Measurements from ENCODE around the gene DUSP10. TPM values are rescaled to one million over a fixed set of nuclear protein-coding genes. Genes with fewer than 3 reads are reported as not detected.
A peak's percentile ranks its signal among the peaks of the same experiment; 100 is the strongest.

Gene DUSP10
- total and polyA plus RNA-seq, 7 donors, result 2.5 to 19.9 (median 11.4) TPM

DNA sequence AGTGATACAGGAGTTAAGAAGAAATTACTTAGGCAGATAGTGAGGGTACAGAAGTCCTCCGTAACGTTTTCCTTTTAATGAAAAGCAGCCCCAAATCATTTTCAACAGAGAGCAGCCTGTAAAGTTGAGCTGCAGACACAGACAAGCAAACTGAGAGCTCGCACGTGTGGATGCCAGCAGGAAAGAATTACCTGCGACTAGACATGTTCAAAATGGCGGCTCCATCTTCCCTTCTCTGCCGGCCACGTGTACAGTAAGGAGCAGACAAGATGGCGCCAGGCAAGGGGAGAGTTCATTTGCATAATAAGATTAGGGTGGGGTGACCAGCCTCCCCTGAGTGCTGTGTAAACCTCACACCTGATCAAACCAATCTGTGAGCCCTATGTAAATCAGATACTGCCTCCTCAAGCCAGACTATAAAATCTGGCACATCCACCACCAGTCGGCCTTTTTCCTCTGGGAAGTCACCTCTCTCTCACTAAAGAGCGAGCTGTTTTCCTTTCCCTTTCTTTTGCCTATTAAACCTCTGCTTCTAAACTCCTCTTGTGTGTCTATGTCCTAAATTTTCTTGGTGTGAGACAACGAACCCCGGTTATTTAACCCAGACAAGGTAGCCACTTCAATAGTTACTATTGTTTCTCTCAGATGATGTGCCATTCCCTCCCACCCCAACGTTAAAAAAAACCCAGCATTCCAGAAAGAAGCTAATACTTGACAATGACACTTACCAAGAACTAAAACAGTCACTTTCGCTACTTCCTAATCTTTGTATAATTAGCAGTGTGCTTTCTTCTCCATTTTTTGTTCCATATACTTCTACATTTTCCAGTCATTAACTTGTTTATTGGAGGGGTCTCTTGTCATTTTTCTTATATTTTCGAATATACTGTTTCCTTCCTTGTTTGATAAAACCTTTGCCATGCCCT lies 27.4 kb downstream of the DUSP10 start:
- TF ChIP-seq POLR2AphosphoS5 (IDR thresholded peaks at IDR 0.05), result no peak
- no peak for TF ChIP-seq POLR2A (IDR thresholded peaks at IDR 0.05)
- TF ChIP-seq EP300 (IDR thresholded peaks at IDR 0.05), result no peak
- TF ChIP-seq, protein P1, sequence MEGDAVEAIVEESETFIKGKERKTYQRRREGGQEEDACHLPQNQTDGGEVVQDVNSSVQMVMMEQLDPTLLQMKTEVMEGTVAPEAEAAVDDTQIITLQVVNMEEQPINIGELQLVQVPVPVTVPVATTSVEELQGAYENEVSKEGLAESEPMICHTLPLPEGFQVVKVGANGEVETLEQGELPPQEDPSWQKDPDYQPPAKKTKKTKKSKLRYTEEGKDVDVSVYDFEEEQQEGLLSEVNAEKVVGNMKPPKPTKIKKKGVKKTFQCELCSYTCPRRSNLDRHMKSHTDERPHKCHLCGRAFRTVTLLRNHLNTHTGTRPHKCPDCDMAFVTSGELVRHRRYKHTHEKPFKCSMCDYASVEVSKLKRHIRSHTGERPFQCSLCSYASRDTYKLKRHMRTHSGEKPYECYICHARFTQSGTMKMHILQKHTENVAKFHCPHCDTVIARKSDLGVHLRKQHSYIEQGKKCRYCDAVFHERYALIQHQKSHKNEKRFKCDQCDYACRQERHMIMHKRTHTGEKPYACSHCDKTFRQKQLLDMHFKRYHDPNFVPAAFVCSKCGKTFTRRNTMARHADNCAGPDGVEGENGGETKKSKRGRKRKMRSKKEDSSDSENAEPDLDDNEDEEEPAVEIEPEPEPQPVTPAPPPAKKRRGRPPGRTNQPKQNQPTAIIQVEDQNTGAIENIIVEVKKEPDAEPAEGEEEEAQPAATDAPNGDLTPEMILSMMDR (IDR thresholded peaks at IDR 0.05), result no peak
- no peaks in the 10 kb centered on the region for H3K9me3 ChIP-seq
- H3K27ac ChIP-seq, result peak overlapping the region; percentile 73 to 89 (median 84)
- no peak for DNase-seq
- no peaks in the 10 kb centered on the region for H3K36me3 ChIP-seq
- no peak overlapping the region for H3K4me3 ChIP-seq
- intact Hi-C loops (cut with DNase I), result loop anchor here (5.0 kb wide), 2 partner anchors 832 to 897 kb away; no protein-coding TSS in a partner anchor
- peaks cover 0 to 98% (median 90%) of the 10 kb centered on the region in 4 donors for H3K4me1 ChIP-seq
- 86 to 89% methylated on average over 16 of the region's 16 CpGs for WGBS, 2 donors
- no peaks in the 10 kb centered on the region for H3K27me3 ChIP-seq

DNA sequence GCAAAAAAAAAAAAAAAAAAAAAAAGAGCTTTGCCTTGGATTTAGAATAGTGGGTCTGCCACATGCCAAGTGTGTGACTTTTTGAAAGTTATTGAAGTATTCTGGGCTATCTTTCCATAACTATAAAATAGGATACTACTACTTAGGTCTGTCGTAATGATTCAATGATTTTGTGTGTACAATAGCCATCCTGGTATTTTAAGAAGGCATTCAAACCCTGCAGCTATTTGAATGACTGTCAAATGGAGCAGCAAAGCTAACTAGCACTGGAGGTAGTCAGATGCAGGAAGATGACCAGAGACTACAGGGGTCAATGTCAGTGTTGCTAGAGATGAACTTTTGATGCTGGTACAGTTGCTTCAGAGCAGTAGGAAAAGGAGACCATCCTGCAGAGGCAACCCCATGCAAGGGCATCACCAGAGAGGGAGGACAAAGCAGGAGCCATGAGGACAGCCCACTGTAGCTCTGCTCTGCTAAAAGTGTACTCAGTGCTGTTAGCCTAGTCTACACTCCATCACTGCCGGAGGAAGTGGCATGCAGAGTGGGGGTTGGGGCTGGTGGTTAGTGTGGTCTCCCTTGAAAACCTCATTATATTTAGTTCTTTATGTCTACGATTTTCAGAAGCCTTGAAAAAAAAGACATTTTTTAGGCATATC lies 29.0 kb downstream of the DUSP10 start:
- intact Hi-C loops (cut with DNase I), result no loop called here
- Histone ChIP-seq H3K27me3 (no peaks in the 10 kb centered on the region), H3K4me1 (peaks cover 0 to 98% (median 90%) of the 10 kb centered on the region in 4 donors), H3K36me3 (no peaks in the 10 kb centered on the region), H3K4me3 (no peak overlapping the region), H3K9me3 (no peaks in the 10 kb centered on the region), H3K27ac (peak overlapping the region in 3 of 4 donors; percentile 84 to 89 (median 85))
- TF ChIP-seq POLR2AphosphoS5 (IDR thresholded peaks at IDR 0.05) (no peak), EP300 (IDR thresholded peaks at IDR 0.05) (no peak), POLR2A (IDR thresholded peaks at IDR 0.05) (no peak)
- TF ChIP-seq, protein P1 (IDR thresholded peaks at IDR 0.05), result no peak
- no peak for DNase-seq
- WGBS, 2 donors, result 62 to 78% methylated on average over 3 of the region's 3 CpGs

DNA sequence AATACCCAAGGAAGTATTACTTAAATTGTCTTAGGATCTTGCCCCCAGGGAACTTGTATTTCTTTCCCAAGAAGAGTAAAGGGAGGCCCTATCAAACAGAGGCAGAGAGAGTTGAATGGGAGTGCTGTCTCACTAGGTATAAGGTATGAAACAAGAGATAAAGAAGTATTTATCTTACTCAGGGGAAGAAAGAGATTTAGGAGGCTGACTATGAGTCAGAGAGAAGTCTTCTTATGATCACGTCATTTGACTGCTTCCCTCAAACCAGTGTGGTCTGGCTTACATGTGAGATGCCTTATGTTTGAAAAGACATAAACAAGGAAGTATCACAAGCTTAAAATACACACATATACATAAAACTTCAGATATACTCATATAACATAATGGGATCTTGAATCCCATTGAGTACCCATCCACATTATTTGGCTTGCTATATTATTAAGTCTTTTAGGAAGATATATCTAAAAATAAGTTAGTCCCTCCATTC lies 29.6 kb downstream of the DUSP10 start:
- intact Hi-C loops (cut with DNase I), result no loop called here
- Histone ChIP-seq H3K27ac (peak overlapping the region; percentile 55 to 89 (median 84)), H3K27me3 (no peaks in the 10 kb centered on the region), H3K36me3 (no peaks in the 10 kb centered on the region), H3K4me1 (peaks cover 0 to 98% (median 87%) of the 10 kb centered on the region in 4 donors), H3K9me3 (no peaks in the 10 kb centered on the region), H3K4me3 (no peak overlapping the region)
- no peak for DNase-seq
- WGBS, 2 donors, result 35 to 60% methylated on average over 1 of the region's 1 CpG
- TF ChIP-seq, protein P1 (IDR thresholded peaks at IDR 0.05), result no peak
- peak in 1 of 4 donors; percentile 74 for TF ChIP-seq POLR2AphosphoS5 (IDR thresholded peaks at IDR 0.05)
- TF ChIP-seq EP300 (IDR thresholded peaks at IDR 0.05), result peak in 1 of 4 donors; percentile 64

DNA sequence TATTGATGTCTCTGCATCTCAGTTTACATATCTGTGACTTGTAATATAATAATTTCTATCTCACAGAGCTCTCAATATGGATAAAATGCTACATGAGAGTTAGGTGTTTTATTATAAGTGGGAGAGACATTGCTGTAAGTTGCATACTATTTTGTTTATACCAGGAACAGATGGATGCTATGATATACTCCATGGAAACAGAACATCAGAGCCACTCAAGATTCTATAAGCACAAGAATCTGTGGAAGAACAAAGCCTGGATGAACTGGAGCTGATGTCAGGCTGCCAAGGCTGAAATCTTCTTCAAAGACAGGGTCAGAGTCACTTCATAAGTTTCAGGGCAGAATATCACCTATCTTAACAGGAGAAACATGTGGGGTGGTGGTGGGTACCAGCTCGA lies 30.2 kb downstream of the DUSP10 start:
- no peaks in the 10 kb centered on the region for H3K27me3 ChIP-seq
- H3K4me3 ChIP-seq, result no peak overlapping the region
- DNase-seq, result no peak
- H3K4me1 ChIP-seq, result peaks cover 0 to 98% (median 85%) of the 10 kb centered on the region in 4 donors
- TF ChIP-seq, protein P1 (IDR thresholded peaks at IDR 0.05), result no peak
- TF ChIP-seq POLR2A (IDR thresholded peaks at IDR 0.05) (no peak), POLR2AphosphoS5 (IDR thresholded peaks at IDR 0.05) (no peak), EP300 (IDR thresholded peaks at IDR 0.05) (no peak)
- H3K9me3 ChIP-seq, result no peaks in the 10 kb centered on the region
- H3K36me3 ChIP-seq, result no peaks in the 10 kb centered on the region
- 80 to 86% methylated on average over 1 of the region's 1 CpG for WGBS, 2 donors
- intact Hi-C loops (cut with DNase I), result no loop called here
- H3K27ac ChIP-seq, result peak overlapping the region; percentile 55 to 89 (median 84)
